ENCODE data around the gene MLNR.

- TF ChIP-seq RARB (CRISPR knock-in tag; IDR thresholded peaks at IDR 0.05) (no peak), CREB5 (CRISPR knock-in tag; IDR thresholded peaks at IDR 0.05; ENCODE audit: low read depth) (no peak), PATZ1 (CRISPR knock-in tag; IDR thresholded peaks at IDR 0.05; ENCODE audit: borderline replicate concordance) (no peak), ZFP3 (CRISPR knock-in tag; IDR thresholded peaks at IDR 0.05) (no peak), CSRNP3 (CRISPR knock-in tag; IDR thresholded peaks at IDR 0.05) (no peak)
These were observed 35.5 kb upstream of the MLNR start for GRCh38 chr13:49184621-49185020.
